Measurements from ENCODE around the gene SIGLECL1.

DNA sequence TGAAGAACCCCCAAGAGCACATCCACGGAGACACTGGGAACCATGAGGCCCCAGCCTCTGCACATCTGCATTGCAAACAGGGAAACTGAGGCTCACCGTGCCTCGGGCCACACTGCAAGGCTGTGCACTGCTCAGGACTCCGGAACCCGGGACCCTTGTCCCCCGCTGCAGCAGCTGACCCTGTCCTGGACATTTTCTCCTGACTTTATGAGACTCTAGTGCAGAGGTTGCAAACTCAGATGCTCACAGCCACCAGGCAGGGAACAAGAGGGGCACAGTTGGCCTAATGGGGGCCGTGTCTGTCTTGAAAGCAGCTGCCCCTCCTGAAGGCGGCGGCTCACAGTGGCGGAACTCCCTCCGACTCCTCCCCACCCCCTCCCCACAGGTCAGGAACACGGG, 44.1 kb downstream of the SIGLECL1 start:
- TF ChIP-seq, protein P1, sequence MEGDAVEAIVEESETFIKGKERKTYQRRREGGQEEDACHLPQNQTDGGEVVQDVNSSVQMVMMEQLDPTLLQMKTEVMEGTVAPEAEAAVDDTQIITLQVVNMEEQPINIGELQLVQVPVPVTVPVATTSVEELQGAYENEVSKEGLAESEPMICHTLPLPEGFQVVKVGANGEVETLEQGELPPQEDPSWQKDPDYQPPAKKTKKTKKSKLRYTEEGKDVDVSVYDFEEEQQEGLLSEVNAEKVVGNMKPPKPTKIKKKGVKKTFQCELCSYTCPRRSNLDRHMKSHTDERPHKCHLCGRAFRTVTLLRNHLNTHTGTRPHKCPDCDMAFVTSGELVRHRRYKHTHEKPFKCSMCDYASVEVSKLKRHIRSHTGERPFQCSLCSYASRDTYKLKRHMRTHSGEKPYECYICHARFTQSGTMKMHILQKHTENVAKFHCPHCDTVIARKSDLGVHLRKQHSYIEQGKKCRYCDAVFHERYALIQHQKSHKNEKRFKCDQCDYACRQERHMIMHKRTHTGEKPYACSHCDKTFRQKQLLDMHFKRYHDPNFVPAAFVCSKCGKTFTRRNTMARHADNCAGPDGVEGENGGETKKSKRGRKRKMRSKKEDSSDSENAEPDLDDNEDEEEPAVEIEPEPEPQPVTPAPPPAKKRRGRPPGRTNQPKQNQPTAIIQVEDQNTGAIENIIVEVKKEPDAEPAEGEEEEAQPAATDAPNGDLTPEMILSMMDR (conservative IDR thresholded peaks at IDR 0.05 in 1 of 2, IDR thresholded peaks at IDR 0.05 in 1 of 2; ENCODE audit: extremely low read depth in 1 of 2, insufficient read depth in 1 of 2, low read depth in 1 of 2, low read length in 2 of 2), result no peak
- TF ChIP-seq EZH2 (IDR thresholded peaks at IDR 0.05; ENCODE audit: borderline replicate concordance, low read length), result no peak

Measured in mammary epithelial cell (primary cell).